Body of pancreas (tissue), 4 donors: ENCODE measurements around the gene CHAC2. TPM values are rescaled to one million over a fixed set of nuclear protein-coding genes. Genes with fewer than 3 reads are reported as not detected.

Experiments used
- ATAC-seq: fragments of 150-250 bp; one replicate; pipeline ENCODE4 v1.9.1; 2016
- DNase-seq, 4 donors: peaks; one replicate each; pipeline ENCODE4 v3.0.0-alpha.2; 2019
- H3K27ac ChIP-seq, 4 donors: fragments of 200-600 bp; sonication (generic); 1 replicate in 3 of 4; 2 replicates in 1 of 4; pipeline versions ENCODE4 v1.5.1 to v1.6.1; 2016 to 2019; ENCODE audit warnings: mild to moderate bottlenecking in 1 of 4, mixed read lengths in 1 of 4, moderate library complexity in 1 of 4
- H3K27me3 ChIP-seq, 2 donors: fragments of 200-600 bp; sonication (generic); one replicate each; pipeline ENCODE4 v1.6.0; 2016; ENCODE audit warnings: mild to moderate bottlenecking in 1 of 2
- H3K36me3 ChIP-seq, 2 donors: fragments of 200-600 bp; sonication (generic); replicated peaks in 1 of 2; 2 replicates each; pipeline ENCODE4 v1.5.1; 2016; ENCODE audit warnings: low read depth in 2 of 2; ENCODE audit not compliant: insufficient read depth in 1 of 2
- H3K4me1 ChIP-seq: fragments of 200-600 bp; sonication (generic); one replicate; pipeline ENCODE4 v1.6.0; 2016
- H3K4me3 ChIP-seq, 2 donors: fragments of 200-600 bp; sonication (generic); 1 replicate in 1 of 2; 2 replicates in 1 of 2; pipeline ENCODE4 v1.5.1; 2016 to 2019
- H3K9me3 ChIP-seq, 3 donors: fragments of 200-600 bp; sonication (generic); 1 replicate in 2 of 3; 2 replicates in 1 of 3; pipeline ENCODE4 v1.5.1; 2016
- CTCF ChIP-seq, 7 experiments: fragments of 450-650 bp in 4 of 7; fragments of 200-600 bp in 3 of 7; sonication (generic) in 3 of 7; IDR thresholded peaks; one replicate each; pipeline ENCODE4 v1.5.1; 2016 to 2019; ENCODE audit warnings: antibody characterized with exemption in 7 of 7
- POLR2A ChIP-seq, 3 donors: fragments of 450-650 bp; IDR thresholded peaks; one replicate each; pipeline ENCODE4 v1.6.1; 2016; ENCODE audit warnings: antibody characterized with exemption in 3 of 3, mild to moderate bottlenecking in 2 of 3
- WGBS, 2 donors: methylation state at CpG; one replicate each; pipeline ENCODE4 v1.1.5; 2017; 5-methylcytosine and 5-hydroxymethylcytosine counted together
- intact Hi-C: fragments of 100-400 bp; cut with DNase I; formaldehyde crosslinking; loops from one replicate; pipeline ENCODE4 v1.15.1; 2023
- total RNA-seq, 2 donors: library from RNA; depleted of rRNA; stranded (reverse); fragments of >200 nt; gene quantifications; one replicate each; pipeline ENCODE4 v1.1.0, GENCODE V29; 2016

Gene CHAC2
- total RNA-seq, 2 donors from 2014 or later: 2.1 to 5.9 TPM

- H3K27ac ChIP-seq: peak overlapping the region; percentile 51 to 82 (median 70)
- DNase-seq: no peak
- intact Hi-C loops: no loop called here
Measured at GRCh38 chr2:53787614-53788289, 20.1 kb downstream of the CHAC2 start.

GRCh38 chr2:53793261-53793660 is 25.7 kb downstream of the CHAC2 start:
- 80 to 82% methylated on average over 3 of the region's 3 CpGs for WGBS, 2 donors
- H3K27ac ChIP-seq: no peak overlapping the region
- TF ChIP-seq POLR2A (IDR thresholded peaks at IDR 0.05) (no peak), CTCF (IDR thresholded peaks at IDR 0.05) (no peak)
- no peaks in the 10 kb centered on the region for H3K27me3 ChIP-seq
- DNase-seq (no peak), ATAC-seq (no peak)
- H3K9me3 ChIP-seq: no peaks in the 10 kb centered on the region
- peaks cover 26% of the 10 kb centered on the region for H3K4me1 ChIP-seq
- intact Hi-C loops: no loop called here
- H3K36me3 ChIP-seq: peaks cover 0 to 2% of the 10 kb centered on the region in 2 donors
- H3K4me3 ChIP-seq: no peak overlapping the region

More at GRCh38 chr2:53787614-53788289, 20.1 kb downstream of the CHAC2 start:
- TF ChIP-seq POLR2A (IDR thresholded peaks at IDR 0.05): no peak
- no peak for TF ChIP-seq CTCF (IDR thresholded peaks at IDR 0.05)
- ATAC-seq: no peak
- WGBS, 2 donors: 1% methylated on average over 17 of the region's 17 CpGs
- H3K27me3 ChIP-seq: no peaks in the 10 kb centered on the region
- peak overlapping the region; percentile 77 to 90 for H3K4me3 ChIP-seq
- H3K4me1 ChIP-seq: peaks cover 56% of the 10 kb centered on the region
- no peaks in the 10 kb centered on the region for H3K9me3 ChIP-seq
- H3K36me3 ChIP-seq: no peaks in the 10 kb centered on the region

GRCh38 chr2:53793821-53794220 is 26.2 kb downstream of the CHAC2 start:
- H3K9me3 ChIP-seq: no peaks in the 10 kb centered on the region
- H3K4me1 ChIP-seq: peaks cover 21% of the 10 kb centered on the region
- no peaks in the 10 kb centered on the region for H3K27me3 ChIP-seq
- WGBS, 2 donors: 72% methylated on average over 3 of the region's 3 CpGs
- DNase-seq: no peak
- ATAC-seq: no peak
- intact Hi-C loops: no loop called here
- no peak overlapping the region for H3K4me3 ChIP-seq
- TF ChIP-seq CTCF (IDR thresholded peaks at IDR 0.05) (no peak), POLR2A (IDR thresholded peaks at IDR 0.05) (no peak)
- H3K36me3 ChIP-seq: peaks cover 0 to 8% of the 10 kb centered on the region in 2 donors
- H3K27ac ChIP-seq: no peak overlapping the region

GRCh38 chr2:53801547-53801946 is 33.9 kb downstream of the CHAC2 start:
- no peak overlapping the region for H3K27ac ChIP-seq
- H3K9me3 ChIP-seq: no peaks in the 10 kb centered on the region
- no peaks in the 10 kb centered on the region for H3K4me1 ChIP-seq
- peaks cover 0 to 18% of the 10 kb centered on the region in 2 donors for H3K36me3 ChIP-seq
- intact Hi-C loops: no loop called here
- H3K27me3 ChIP-seq: no peaks in the 10 kb centered on the region
- DNase-seq (no peak), ATAC-seq (no peak)
- no peak overlapping the region for H3K4me3 ChIP-seq
- TF ChIP-seq POLR2A (IDR thresholded peaks at IDR 0.05): no peak
- TF ChIP-seq CTCF (IDR thresholded peaks at IDR 0.05): no peak

- 85 to 87% methylated on average over 7 of the region's 7 CpGs for WGBS, 2 donors
- Histone ChIP-seq H3K4me3 (no peak overlapping the region), H3K9me3 (no peaks in the 10 kb centered on the region), H3K27ac (no peak overlapping the region), H3K4me1 (no peaks in the 10 kb centered on the region), H3K36me3 (peaks cover 0 to 22% of the 10 kb centered on the region in 2 donors), H3K27me3 (no peaks in the 10 kb centered on the region)
- intact Hi-C loops: no loop called here
- no peak for TF ChIP-seq POLR2A (IDR thresholded peaks at IDR 0.05)
- no peak for TF ChIP-seq CTCF (IDR thresholded peaks at IDR 0.05)
- no peak for ATAC-seq
- DNase-seq: no peak
Measured at GRCh38 chr2:53802617-53803151, 35.1 kb downstream of the CHAC2 start.
